Thymus (tissue), 11 donors: ENCODE results near the gene RFTN1. TPM values are rescaled to one million over a fixed set of nuclear protein-coding genes. Genes with fewer than 3 reads are reported as not detected.
A peak's percentile ranks its signal among the peaks of the same experiment; 100 is the strongest.

Experiments
- DNase-seq, 9 donors: peaks; one replicate each; pipeline ENCODE4 v3.0.0-alpha.2; 2013; ENCODE audit warnings: low spot score in 9 of 9, low read depth in 6 of 9, missing footprints in 1 of 9
- H3K27ac ChIP-seq, 2 donors: one replicate each; pipeline ENCODE4 v1.5.1; 2013; ENCODE audit warnings: control low read depth in 1 of 2, low read depth in 1 of 2, low read length in 1 of 2, mild to moderate bottlenecking in 1 of 2, moderate library complexity in 1 of 2
- H3K27me3 ChIP-seq, 2 donors: one replicate each; pipeline ENCODE4 v1.5.1; 2013; ENCODE audit warnings: low read length in 1 of 2; ENCODE audit not compliant: control insufficient read depth in 2 of 2, insufficient read depth in 1 of 2
- H3K36me3 ChIP-seq, 2 donors: one replicate each; pipeline ENCODE4 v1.5.1; 2013; ENCODE audit warnings: low read length in 1 of 2, mild to moderate bottlenecking in 1 of 2, moderate library complexity in 1 of 2; ENCODE audit not compliant: control insufficient read depth in 2 of 2, insufficient read depth in 2 of 2
- H3K4me1 ChIP-seq, 2 donors: one replicate each; pipeline ENCODE4 v1.5.1; 2013; ENCODE audit warnings: low read length in 2 of 2; ENCODE audit not compliant: control insufficient read depth in 2 of 2, insufficient read depth in 2 of 2
- H3K4me3 ChIP-seq, 2 donors: one replicate each; pipeline ENCODE4 v1.5.1; 2013; ENCODE audit warnings: low read length in 2 of 2, control low read depth in 1 of 2, mild to moderate bottlenecking in 1 of 2
- H3K9me3 ChIP-seq, 2 donors: one replicate each; pipeline ENCODE4 v1.5.1; 2013; ENCODE audit warnings: low read length in 1 of 2, mild to moderate bottlenecking in 1 of 2; ENCODE audit not compliant: control insufficient read depth in 2 of 2, insufficient read depth in 1 of 2
- WGBS: extraction: QIAGEN DNeasy Blood & Tissue Kit; methylation state at CpG from one replicate; pipeline ENCODE4 v1.1.7; 2013; 5-methylcytosine and 5-hydroxymethylcytosine counted together
- polyA plus RNA-seq: library from polyadenylated mRNA; stranded (reverse); fragments of 200-250 nt; gene quantifications from one replicate; pipeline ENCODE4 v1.2.3, GENCODE V29; 2013
- total RNA-seq: library from RNA; stranded (reverse); fragments of 120-200 nt; gene quantifications from one replicate; pipeline ENCODE4 v1.2.4, GENCODE V29; 2013
- donor health status: healthy.

RFTN1 gene
- total and polyA plus RNA-seq, 2 donors, result 57.6 to 87.8 TPM

GRCh38 chr3:16548721-16549120 is 35.2 kb upstream of the RFTN1 start:
- Histone ChIP-seq H3K9me3 (no peaks in the 10 kb centered on the region), H3K36me3 (no peaks in the 10 kb centered on the region), H3K27ac (no peak overlapping the region), H3K27me3 (no peaks in the 10 kb centered on the region), H3K4me3 (no peak overlapping the region), H3K4me1 (peaks cover 15 to 45% of the 10 kb centered on the region in 2 donors)
- 97% methylated on average over 4 of the region's 4 CpGs for WGBS
- no peak for DNase-seq

GRCh38 chr3:16547561-16548357 is 34.3 kb upstream of the RFTN1 start:
- Histone ChIP-seq H3K4me3 (no peak overlapping the region), H3K4me1 (peaks cover 23 to 53% of the 10 kb centered on the region in 2 donors), H3K27me3 (no peaks in the 10 kb centered on the region), H3K9me3 (no peaks in the 10 kb centered on the region), H3K36me3 (no peaks in the 10 kb centered on the region), H3K27ac (no peak overlapping the region)
- WGBS, result 98% methylated on average over 4 of the region's 4 CpGs
- DNase-seq, result no peak

GRCh38 chr3:16546186-16547010 is 32.9 kb upstream of the RFTN1 start:
- no peaks in the 10 kb centered on the region for H3K27me3 ChIP-seq
- WGBS, result 95% methylated on average over 12 of the region's 12 CpGs
- no peaks in the 10 kb centered on the region for H3K9me3 ChIP-seq
- no peak overlapping the region for H3K4me3 ChIP-seq
- DNase-seq, result no peak
- H3K4me1 ChIP-seq, result peaks cover 26 to 52% of the 10 kb centered on the region in 2 donors
- no peaks in the 10 kb centered on the region for H3K36me3 ChIP-seq
- no peak overlapping the region for H3K27ac ChIP-seq

DNA sequence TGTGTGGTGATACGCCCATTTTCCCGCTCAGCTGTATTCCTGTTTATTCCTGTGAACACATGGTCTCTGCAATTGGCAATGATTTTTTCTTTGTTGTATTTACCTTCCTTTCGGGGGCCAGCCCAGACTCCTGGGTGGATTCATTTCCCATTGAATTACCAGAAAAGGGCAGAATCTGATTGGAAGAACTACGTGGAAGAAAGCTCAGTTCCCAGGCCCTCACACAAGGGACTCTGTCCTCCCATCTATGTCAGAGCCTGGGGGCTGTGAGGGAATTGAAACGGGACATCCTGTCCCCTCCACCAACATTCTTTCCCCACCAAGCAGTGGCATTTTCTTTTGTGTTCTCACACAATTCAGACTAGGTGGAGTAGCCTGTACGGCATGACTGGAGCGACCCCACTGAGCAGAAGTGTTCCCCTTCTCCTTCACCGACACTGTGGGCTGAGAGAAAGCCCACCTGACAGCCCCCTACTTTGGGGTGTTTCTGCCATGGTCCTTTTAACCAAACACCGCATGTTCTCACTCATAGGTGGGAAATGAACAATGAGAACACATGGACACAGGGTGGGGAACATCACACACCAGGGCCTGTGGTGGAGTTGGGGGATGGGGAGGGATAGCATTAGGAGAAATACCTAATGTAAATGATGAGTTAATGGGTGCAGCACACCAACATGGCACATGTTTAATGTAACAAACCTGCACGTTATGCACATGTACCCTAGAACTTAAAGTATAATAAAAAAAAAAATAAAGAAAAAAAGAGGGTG is 32.1 kb upstream of the RFTN1 start:
- Histone ChIP-seq H3K27me3 (no peaks in the 10 kb centered on the region), H3K4me3 (no peak overlapping the region), H3K9me3 (no peaks in the 10 kb centered on the region), H3K27ac (no peak overlapping the region), H3K4me1 (peaks cover 23 to 46% of the 10 kb centered on the region in 2 donors), H3K36me3 (no peaks in the 10 kb centered on the region)
- DNase-seq, result no peak
- 96% methylated on average over 10 of the region's 10 CpGs for WGBS

- Histone ChIP-seq H3K9me3 (no peaks in the 10 kb centered on the region), H3K4me3 (no peak overlapping the region), H3K36me3 (no peaks in the 10 kb centered on the region), H3K27me3 (no peaks in the 10 kb centered on the region), H3K27ac (no peak overlapping the region), H3K4me1 (peaks cover 20 to 41% of the 10 kb centered on the region in 2 donors)
- peak in 1 of 9 donors; percentile 47 for DNase-seq
- 79% methylated on average over 6 of the region's 6 CpGs for WGBS
Measured at GRCh38 chr3:16543242-16543864, 29.9 kb upstream of the RFTN1 start.

GRCh38 chr3:16538507-16538906 is 25.0 kb upstream of the RFTN1 start:
- H3K27me3 ChIP-seq, result no peaks in the 10 kb centered on the region
- 93% methylated on average over 4 of the region's 4 CpGs for WGBS
- no peak for DNase-seq
- no peaks in the 10 kb centered on the region for H3K9me3 ChIP-seq
- no peaks in the 10 kb centered on the region for H3K36me3 ChIP-seq
- H3K27ac ChIP-seq, result no peak overlapping the region
- H3K4me3 ChIP-seq, result no peak overlapping the region
- H3K4me1 ChIP-seq, result peaks cover 9 to 17% of the 10 kb centered on the region in 2 donors

DNA sequence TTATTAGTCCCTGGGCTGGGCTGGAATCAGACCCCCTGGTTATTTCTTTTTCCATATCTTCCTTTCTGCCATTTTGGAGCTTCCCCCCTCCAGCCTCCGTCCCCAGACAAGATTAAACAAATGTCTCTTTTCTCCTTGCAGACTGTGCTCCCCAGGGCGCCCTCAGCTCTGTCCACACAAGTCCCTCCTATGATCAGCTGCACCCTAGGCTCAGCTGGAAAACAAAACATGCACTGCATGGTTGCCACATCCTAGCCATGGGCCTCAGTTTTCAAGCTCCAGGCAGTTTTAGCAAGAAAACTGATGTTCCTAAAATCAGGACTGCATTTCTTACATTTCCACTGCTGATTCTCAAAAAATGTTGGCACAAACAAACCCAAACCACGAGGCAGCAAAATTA is 23.5 kb upstream of the RFTN1 start:
- Histone ChIP-seq H3K27me3 (no peaks in the 10 kb centered on the region), H3K4me1 (peaks cover 0 to 8% of the 10 kb centered on the region in 2 donors), H3K4me3 (no peak overlapping the region), H3K27ac (no peak overlapping the region), H3K9me3 (no peaks in the 10 kb centered on the region), H3K36me3 (no peaks in the 10 kb centered on the region)
- no peak for DNase-seq
- WGBS, result 90% methylated on average over 3 of the region's 3 CpGs

DNA sequence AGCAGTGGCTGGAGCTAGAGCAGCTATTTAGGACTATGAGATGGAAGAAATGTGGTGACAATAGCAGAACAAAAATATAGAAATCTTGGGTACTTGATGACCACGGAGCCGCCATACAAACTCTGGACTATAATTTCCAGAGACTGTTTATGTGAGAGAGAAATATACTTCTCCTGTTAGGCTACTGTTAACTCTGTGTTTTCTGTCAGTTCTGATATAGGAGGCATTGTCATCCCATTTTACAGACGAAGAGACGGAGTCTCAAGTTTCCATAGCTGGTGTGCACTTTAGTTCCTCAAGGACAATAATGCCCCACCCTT is 22.8 kb upstream of the RFTN1 start:
- no peak for DNase-seq

More for the DNA sequence above, 22.8 kb upstream of the RFTN1 start:
- no peak overlapping the region for H3K27ac ChIP-seq
- H3K4me3 ChIP-seq, result no peak overlapping the region
- 97% methylated on average over 4 of the region's 4 CpGs for WGBS
- no peaks in the 10 kb centered on the region for H3K36me3 ChIP-seq
- peaks cover 0 to 8% of the 10 kb centered on the region in 2 donors for H3K4me1 ChIP-seq
- no peaks in the 10 kb centered on the region for H3K9me3 ChIP-seq
- no peaks in the 10 kb centered on the region for H3K27me3 ChIP-seq
